HPDE6-E6E7 (cell line): ENCODE results near the gene NOTCH3.

Experiments used
- DNase-seq: peaks from one replicate; pipeline ENCODE4 v3.0.0; 2011; ENCODE audit warnings: missing footprints; ENCODE audit errors: extremely low spot score

The NOTCH3 gene

GRCh38 chr19:15123031-15123890, 77.5 kb downstream of the NOTCH3 start:
- no peak for DNase-seq

DNA sequence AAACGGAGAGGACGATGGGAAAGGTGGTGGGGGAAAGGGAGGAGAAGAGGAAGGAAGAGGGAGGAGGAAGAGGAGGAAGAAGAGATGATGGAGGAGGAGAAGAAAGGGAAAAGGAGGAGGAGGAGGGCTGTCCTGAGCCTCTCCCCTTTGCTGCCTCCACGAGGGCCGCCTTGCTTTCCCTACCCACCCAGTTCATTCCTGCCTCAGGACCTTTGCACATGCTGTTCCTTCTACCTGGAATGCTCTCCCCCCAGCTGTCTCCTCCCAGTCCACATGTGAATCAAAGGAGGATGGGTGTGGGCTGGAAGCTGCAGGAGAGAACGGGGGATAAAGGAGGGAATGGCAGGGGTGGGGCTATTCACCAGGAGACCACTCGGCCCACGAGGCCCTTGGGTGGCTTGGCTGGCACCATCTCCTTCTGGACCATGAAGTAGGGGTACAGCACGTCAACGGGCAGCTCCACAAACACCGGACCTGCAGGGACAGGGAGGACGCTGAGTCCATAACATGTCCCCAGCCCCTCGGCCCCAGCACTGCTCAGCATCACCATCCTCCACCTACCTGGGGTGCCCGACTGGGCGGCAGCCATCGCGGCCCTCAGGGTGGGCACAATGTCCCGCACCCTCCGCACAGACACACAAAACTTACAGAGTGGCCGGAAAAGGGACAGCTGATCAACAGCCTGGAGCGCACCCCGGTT, 78.3 kb downstream of the NOTCH3 start:
- DNase-seq: no peak

GRCh38 chr19:15120135-15121026, 80.4 kb downstream of the NOTCH3 start:
- no peak for DNase-seq

GRCh38 chr19:15118789-15119494, 81.9 kb downstream of the NOTCH3 start:
- no peak for DNase-seq

- DNase-seq: no peak
These were observed 82.5 kb downstream of the NOTCH3 start for GRCh38 chr19:15118248-15118647.

DNA sequence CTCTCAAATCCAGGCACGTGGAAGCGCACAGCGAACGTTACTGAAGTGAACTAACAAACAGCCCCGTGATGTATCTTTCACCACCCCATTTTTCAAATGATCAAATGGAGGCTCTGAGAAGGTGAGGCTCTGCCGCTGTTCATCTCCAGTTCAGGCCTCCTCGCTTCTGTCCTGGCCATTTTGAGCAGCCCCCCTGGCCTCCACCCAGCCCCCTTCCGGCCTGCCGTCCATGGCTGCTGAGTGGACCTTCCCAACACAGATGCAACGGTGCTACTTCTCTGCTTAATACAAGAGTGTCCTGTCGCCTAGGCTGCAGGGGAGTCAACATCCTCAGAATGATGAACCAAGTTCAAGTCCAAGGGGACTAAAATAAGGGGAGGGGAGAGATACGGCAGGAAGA, 83.9 kb downstream of the NOTCH3 start:
- DNase-seq: no peak

- DNase-seq: no peak
These were observed 84.8 kb downstream of the NOTCH3 start for GRCh38 chr19:15115762-15116615.

DNA sequence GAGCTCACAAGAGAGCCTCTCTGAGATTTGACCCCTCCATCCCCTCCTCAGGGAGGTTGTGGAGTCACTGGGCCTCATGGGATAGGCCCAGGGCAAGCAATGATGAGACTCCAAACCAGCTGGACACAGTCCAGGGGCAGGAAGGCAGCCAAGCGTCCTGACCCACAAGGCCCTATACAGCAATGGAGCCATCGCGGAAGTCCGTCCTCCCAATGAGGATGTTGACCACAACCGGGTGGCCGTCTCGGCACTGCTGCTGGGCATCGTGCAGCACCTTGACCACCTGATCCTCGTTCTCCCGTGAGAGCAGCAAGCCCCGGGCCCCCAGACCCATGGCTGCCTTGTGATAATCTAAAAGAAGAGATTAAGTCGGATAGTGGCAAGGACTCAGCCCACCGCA, 85.7 kb downstream of the NOTCH3 start:
- DNase-seq: no peak

DNA sequence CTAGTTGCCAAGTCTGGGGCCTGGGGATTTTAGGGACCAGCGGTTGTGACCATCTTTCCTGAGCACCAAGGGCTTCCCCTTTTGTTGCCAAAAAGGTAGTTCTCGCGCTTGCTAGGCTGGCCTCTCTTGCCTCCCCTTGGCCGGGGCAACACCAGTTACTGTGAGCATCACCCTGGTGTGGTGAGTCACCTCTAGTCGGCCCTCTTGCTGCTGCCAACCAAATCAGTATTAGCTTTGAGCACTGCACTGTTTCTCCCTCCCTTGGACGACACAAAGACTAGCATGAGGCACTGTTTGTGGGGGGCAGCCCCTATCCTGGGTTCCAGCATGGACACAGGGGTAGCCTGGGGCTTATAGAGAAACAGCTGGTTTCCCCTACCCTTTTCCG, 86.6 kb downstream of the NOTCH3 start:
- DNase-seq: no peak

DNA sequence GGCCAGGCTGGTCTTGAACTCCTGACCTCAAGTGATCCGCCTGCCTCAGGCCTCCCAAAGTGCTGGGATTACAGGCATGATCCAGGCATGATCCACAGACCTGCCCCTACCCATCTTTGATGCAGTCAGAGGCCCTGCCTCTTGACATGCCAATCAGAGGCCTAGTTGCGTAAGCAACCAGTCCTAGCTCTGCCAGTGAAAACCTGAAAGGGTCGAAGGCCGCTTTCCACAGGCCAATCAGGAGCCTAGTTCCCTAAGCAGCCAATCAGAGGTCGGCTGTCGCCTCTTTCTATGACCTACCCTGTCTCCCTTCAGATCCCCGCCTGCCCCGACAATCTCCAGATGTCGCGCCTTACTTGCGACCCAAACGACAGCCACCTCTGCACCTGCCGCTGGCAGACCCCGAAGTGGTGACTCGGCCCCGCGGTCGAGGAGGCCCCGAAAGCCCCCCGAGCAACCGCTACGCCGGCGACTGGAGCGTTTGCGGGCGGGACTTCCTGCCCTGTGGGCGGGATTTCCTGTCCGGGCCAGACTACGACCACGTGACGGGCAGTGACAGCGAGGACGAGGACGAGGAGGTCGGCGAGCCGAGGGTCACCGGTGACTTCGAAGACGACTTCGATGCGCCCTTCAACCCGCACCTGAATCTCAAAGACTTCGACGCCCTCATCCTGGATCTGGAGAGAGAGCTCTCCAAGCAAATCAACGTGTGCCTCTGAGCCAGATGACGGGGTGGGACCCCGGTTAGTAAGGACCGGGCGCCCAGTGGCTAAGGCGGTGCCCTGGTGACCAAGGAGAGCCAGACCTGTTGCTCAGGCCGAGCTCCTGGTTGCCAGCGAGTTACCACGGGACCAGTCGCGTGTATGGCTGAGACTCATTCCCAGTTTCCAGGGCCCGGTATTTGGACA, 87.3 kb downstream of the NOTCH3 start:
- DNase-seq: no peak

GRCh38 chr19:15112385-15112784, 88.4 kb downstream of the NOTCH3 start:
- no peak for DNase-seq

- DNase-seq: no peak
These were observed 89.0 kb downstream of the NOTCH3 start for GRCh38 chr19:15111758-15112157.

DNA sequence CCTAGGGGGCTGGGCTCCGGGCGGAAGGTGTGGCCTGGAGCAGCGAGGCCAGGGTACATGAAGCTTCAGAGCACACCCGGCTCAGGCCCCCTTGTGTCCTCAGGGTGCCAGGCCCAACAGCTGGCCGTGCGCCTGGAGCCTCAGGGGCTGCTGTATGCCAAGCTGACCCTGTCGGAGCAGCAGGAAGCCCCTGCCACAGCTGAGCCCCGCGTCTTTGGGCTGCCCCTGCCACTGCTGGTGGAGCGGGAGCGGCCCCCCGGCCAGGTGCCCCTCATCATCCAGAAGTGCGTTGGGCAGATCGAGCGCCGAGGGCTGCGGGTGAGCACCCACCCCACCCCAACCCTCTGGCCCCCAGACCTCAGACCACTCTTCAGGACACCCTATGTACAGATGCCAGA, 90.4 kb downstream of the NOTCH3 start:
- no peak for DNase-seq

DNA sequence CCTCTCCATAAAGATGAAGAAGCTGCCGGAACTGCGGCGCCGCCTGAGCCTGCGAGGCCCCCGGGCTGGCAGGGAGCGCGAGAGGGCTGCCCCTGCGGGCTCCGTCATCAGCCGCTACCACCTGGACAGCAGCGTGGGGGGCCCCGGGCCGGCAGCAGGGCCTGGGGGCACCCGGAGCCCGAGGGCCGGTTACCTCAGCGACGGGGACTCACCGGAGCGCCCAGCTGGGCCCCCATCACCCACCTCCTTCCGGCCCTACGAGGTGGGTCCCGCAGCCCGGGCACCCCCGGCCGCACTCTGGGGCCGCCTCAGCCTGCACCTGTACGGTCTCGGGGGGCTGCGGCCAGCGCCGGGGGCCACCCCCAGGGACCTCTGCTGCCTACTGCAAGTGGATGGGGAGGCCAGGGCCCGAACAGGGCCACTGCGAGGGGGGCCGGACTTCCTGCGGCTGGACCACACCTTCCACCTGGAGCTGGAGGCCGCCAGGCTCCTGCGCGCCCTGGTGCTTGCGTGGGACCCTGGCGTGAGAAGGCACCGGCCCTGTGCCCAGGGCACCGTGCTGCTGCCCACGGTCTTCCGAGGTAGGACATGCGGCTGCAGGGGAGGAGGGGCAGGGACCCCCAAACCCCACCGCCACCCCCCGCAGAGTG, 90.9 kb downstream of the NOTCH3 start:
- no peak for DNase-seq
